Fibroblast of villous mesenchyme (primary cell): Measurements from ENCODE around the gene STRN3. TPM values are rescaled to one million over a fixed set of nuclear protein-coding genes. Genes with fewer than 3 reads are reported as not detected.

Experiments
- DNase-seq: peaks from one replicate; pipeline ENCODE4 v3.0.0-alpha.2; 2010; ENCODE audit warnings: low read depth
- H3K4me3 ChIP-seq: 2 replicates; pipeline ENCODE4 v1.5.1; 2011; ENCODE audit warnings: low read depth, mild to moderate bottlenecking, low read length
- CTCF ChIP-seq: IDR thresholded peaks from 2 replicates; pipeline ENCODE4 v1.5.1; 2012; ENCODE audit warnings: low read depth, mild to moderate bottlenecking, low read length; ENCODE audit not compliant: insufficient read depth
- total RNA-seq: library from RNA; depleted of rRNA; stranded (reverse); fragments of >200 nt; gene quantifications from 2 replicates; pipeline ENCODE4 v1.2.3, GENCODE V29; 2012

The STRN3 gene
- total RNA-seq, 1 donor: 83.3 TPM

DNA sequence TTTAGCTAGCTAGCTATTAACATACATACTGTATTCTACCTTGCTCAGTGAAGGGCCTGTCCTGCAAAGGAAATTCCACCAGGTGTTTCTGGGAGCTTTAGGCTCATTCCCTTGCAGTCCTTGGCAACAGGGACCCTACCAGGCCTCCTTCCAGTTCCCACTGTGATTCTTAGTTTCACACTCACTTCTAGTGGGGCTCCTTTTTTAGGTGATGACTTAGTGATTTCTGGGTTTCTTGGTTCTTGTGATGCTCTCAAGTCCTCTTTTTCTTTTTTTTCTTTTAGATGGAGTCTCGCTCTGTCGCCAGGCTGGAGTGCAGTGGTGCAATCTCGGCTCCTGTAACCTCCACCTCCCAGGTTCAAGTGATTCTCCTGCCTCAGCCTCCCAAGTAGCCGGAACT lies 10.4 kb upstream of the STRN3 start:
- TF ChIP-seq CTCF: no peak
- H3K4me3 ChIP-seq: no peak overlapping the region
- no peak for DNase-seq

GRCh38 chr14:31030469-31030868 lies 4.3 kb upstream of the STRN3 start:
- TF ChIP-seq CTCF: no peak
- no peak overlapping the region for H3K4me3 ChIP-seq
- DNase-seq: no peak

DNA sequence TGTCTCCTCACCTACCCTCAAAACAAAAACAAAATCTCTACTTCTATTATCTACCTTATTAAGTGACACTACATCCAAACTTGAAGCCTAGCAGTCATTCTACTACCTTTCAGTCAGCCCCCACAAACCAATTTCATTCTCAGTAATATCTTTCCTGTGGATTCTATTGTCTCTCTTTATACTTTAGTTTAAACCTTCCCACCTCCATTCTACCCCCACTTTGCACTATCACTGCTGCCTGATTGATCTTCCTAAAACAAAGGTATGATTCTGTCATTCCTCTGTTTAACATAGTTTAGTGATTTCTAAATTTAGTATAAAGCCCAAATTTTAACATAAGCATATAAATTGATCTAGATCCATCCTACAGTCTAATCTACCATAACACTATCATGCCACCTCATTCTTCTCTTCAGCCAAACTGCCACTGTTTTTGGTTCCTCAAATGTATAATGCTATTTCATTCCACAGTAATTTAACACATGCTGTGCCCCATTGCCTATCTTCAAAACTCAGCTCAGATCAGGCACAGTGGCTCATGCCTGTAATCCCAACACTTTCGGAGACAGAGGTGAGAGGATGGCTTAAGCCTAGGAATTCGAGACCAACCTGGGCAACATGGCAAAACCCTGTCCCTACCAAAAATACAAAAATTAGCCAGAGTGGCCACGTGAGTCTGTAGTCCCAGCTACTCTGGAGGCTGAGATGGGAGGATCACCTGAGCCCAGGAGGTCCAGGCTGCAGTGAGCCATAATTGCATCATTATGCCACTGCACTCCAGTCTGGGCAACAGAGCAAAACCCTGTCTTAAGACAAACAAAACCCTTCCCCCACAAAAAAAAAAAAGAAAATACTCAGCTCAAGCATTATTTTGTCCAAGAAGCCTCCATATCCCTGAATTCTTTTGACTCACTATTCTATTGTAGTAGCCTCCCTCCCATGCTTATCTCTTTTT lies 3.1 kb upstream of the STRN3 start:
- DNase-seq: no peak

DNA sequence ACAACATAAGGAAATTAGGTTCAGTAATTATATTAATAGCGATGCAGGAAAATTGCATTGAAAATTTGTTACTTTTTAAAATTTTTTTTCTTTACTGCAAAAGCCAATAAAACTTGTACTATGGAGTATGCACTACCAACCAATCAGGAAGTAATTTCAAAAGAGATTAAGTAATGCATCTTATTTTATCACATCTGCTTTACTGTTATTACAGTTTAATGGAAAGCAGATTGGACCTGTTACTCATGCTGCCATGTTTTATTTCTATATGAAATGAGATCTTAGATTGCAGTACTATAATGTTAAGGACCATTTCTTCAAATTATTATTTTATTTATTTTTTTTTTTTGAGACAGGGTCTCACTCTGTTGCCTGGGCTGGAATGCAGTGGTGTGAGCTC lies 1.7 kb upstream of the STRN3 start:
- peak overlapping the region; percentile 92 for H3K4me3 ChIP-seq
- DNase-seq: no peak
- no peak for TF ChIP-seq CTCF

More for the DNA sequence above, 3.1 kb upstream of the STRN3 start:
- TF ChIP-seq CTCF: no peak
- no peak overlapping the region for H3K4me3 ChIP-seq

DNA sequence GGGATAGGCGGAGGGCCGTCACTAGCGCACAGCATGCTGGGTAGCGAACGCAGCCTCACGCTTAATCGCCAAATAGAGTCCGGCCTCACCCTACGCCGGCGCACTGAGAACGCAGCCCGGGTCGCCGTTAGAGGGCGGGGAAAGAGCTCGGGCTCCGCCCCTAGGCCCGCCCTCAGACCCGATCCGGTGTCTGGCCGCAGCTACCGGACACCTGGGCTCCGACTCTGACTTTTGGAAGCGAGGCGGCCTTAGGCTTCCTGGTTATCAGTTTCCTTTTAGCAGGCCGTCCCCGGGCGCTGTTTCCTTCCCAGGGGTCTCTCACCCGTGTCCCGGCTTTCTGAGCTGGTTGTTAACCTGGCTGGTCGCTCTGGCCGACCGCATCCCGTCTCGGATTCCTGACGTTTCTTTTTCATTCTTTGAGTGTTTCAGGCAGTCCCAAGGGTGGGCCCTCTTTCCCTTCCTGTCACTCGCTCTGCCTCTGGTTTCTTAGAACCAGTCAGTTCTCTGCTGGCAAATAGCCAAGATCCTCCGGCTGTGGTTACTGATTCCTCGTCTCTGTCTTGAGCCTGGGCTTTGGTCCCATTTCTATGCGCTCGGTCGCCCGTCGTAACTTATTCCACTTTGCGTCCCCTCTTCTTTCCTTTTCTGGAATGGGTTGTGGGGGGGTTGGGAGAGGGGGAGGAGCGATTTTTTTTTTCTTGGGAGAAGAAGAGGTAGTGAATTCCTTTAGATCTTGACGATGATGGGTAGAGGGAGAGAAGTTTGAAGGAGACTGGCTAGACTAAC lies 464 bp upstream of the STRN3 start:
- DNase-seq: peak; percentile 97
- TF ChIP-seq CTCF: no peak
- peak overlapping the region; percentile 92 for H3K4me3 ChIP-seq

DNA sequence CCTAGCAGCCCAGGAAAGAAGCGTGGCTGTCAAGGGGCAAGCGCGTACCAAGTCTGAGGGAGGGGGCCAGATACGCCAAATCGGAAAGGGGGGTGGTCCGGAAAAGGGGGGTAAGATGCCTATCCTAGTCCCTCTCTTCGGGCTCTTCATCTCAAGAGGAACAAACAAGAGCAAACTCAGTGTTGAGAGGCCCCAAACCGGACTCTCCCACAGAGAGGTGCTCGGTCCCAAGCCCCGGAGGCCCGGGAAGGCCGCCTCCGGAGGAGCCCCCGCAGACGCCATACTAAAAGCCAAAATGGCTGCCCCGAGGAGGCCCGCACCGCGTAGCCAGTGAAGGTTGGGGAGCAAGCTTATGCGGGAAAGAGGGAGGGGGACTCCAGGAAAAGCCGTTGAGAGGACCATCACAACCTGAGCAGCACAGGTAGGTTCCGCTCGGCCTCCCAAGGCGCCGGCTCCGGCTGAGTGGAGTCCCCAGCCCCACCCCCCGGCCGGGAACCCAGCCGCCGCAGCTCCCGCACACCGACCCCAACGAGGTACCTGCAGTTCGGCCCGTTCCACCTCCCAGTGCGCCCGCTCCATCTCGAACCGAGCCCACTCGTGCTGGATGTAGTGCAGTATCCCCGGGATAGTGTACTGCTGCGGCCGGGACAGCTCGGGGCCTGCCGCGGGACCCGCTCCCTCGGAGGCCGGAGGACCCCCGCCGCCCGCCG lies 657 bp downstream of the STRN3 start, which contains the start of gene AP4S1:
Gene AP4S1 (plus strand): TSS at position 283 of the 710 bp plus-strand sequence. CDS start 40,548 bp downstream, outside the sequence.
- TF ChIP-seq CTCF: no peak
- H3K4me3 ChIP-seq: peak within 1 kb of the TSS; percentile 92
- DNase-seq: no peak
